ENCODE results near the gene CRYBB3. TPM values are rescaled to one million over a fixed set of nuclear protein-coding genes. Genes with fewer than 3 reads are reported as not detected.
"Not testable (repeated sequence)": the region's sequence is repeated elsewhere in the genome, so short reads cannot be mapped to it uniquely, and the experiment has no call there.

The CRYBB3 gene
- total RNA-seq, 2 donors from 2014 or later = 0.97 TPM; not detected in 1

DNA sequence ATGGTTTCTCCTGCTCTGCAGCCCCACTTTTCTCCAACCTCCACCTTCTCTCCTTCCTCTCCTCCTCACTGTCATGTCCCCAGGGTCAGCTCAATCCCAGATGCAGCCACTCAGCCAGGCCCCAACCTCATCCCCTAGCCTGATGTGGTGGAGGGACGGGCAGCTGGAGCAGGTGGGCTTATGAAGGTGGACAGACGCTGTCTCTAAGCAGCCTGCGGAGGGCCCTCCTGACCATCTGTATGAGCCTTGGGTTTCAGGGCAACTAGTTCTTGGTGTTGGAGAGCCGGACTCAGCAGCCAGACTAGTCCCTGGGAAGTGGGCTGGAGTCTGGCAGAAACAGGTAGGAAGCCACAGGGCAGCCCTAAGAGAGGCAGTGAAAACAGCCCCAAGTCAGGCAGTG lies 37.8 kb downstream of the CRYBB3 start:
- H3K27ac Mint-ChIP-seq = no peak overlapping the region
- Histone ChIP-seq H3K4me3 (ENCODE audit: low read length) (no peak overlapping the region), H3K36me3 (ENCODE audit: control insufficient read depth, insufficient read depth, low read length) (no peaks in the 10 kb centered on the region), H3K27me3 (ENCODE audit: control insufficient read depth, insufficient read depth, low read length, poor library complexity, severe bottlenecking) (no peaks in the 10 kb centered on the region), H3K9ac (ENCODE audit: extremely low read depth, low read length, poor library complexity, severe bottlenecking) (no peak overlapping the region), H3K9me3 (ENCODE audit: control insufficient read depth, low read length) (no peaks in the 10 kb centered on the region), H3K27ac (ENCODE audit: low read depth, low read length) (no peak overlapping the region), H3K4me1 (ENCODE audit: control insufficient read depth, insufficient read depth, low read length) (no peaks in the 10 kb centered on the region)
- WGBS, 2 experiments (ENCODE audit: insufficient coverage in 1 of 2, insufficient read length in 1 of 2) = 87 to 92% methylated on average over 3 to 4 of the region's 4 CpGs
- TF ChIP-seq, protein P1, sequence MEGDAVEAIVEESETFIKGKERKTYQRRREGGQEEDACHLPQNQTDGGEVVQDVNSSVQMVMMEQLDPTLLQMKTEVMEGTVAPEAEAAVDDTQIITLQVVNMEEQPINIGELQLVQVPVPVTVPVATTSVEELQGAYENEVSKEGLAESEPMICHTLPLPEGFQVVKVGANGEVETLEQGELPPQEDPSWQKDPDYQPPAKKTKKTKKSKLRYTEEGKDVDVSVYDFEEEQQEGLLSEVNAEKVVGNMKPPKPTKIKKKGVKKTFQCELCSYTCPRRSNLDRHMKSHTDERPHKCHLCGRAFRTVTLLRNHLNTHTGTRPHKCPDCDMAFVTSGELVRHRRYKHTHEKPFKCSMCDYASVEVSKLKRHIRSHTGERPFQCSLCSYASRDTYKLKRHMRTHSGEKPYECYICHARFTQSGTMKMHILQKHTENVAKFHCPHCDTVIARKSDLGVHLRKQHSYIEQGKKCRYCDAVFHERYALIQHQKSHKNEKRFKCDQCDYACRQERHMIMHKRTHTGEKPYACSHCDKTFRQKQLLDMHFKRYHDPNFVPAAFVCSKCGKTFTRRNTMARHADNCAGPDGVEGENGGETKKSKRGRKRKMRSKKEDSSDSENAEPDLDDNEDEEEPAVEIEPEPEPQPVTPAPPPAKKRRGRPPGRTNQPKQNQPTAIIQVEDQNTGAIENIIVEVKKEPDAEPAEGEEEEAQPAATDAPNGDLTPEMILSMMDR (conservative IDR thresholded peaks at IDR 0.05) = peak; percentile 25
- H3K9me3 Mint-ChIP-seq = no peaks in the 10 kb centered on the region
- DNase-seq = no peak
- no peaks in the 10 kb centered on the region for H3K4me1 Mint-ChIP-seq
- H3K36me3 Mint-ChIP-seq (ENCODE audit: low read depth) = no peaks in the 10 kb centered on the region
- H3K27me3 Mint-ChIP-seq (ENCODE audit: insufficient read depth) = peaks cover 14% of the 10 kb centered on the region
- no peak overlapping the region for H3K4me3 Mint-ChIP-seq

- 80% methylated on average over 5 of the region's 9 CpGs; no CpG with 5 or more reads in 1 of the 2 experiments for WGBS, 2 experiments (ENCODE audit: insufficient coverage in 1 of 2, insufficient read length in 1 of 2)
- H3K9ac ChIP-seq (ENCODE audit: extremely low read depth, low read length, poor library complexity, severe bottlenecking); H3K4me1 Mint-ChIP-seq; H3K27ac Mint-ChIP-seq; H3K27ac ChIP-seq (ENCODE audit: low read depth, low read length); DNase-seq; H3K27me3 ChIP-seq (ENCODE audit: control insufficient read depth, insufficient read depth, low read length, poor library complexity, severe bottlenecking); H3K4me3 ChIP-seq (ENCODE audit: low read length); H3K4me1 ChIP-seq (ENCODE audit: control insufficient read depth, insufficient read depth, low read length); H3K36me3 ChIP-seq (ENCODE audit: control insufficient read depth, insufficient read depth, low read length); H3K9me3 Mint-ChIP-seq; H3K9me3 ChIP-seq (ENCODE audit: control insufficient read depth, low read length); H3K36me3 Mint-ChIP-seq (ENCODE audit: low read depth); H3K4me3 Mint-ChIP-seq: not testable (repeated sequence)
- peaks cover 14% of the 10 kb centered on the region for H3K27me3 Mint-ChIP-seq (ENCODE audit: insufficient read depth)
Measured at GRCh38 chr22:25238058-25238457, 38.4 kb downstream of the CRYBB3 start.

- not testable (repeated sequence) for H3K9me3 ChIP-seq (ENCODE audit: control insufficient read depth, low read length); H3K4me3 Mint-ChIP-seq; H3K36me3 Mint-ChIP-seq (ENCODE audit: low read depth); H3K36me3 ChIP-seq (ENCODE audit: control insufficient read depth, insufficient read depth, low read length); H3K9ac ChIP-seq (ENCODE audit: extremely low read depth, low read length, poor library complexity, severe bottlenecking); H3K4me1 Mint-ChIP-seq; H3K27ac ChIP-seq (ENCODE audit: low read depth, low read length); DNase-seq; H3K4me1 ChIP-seq (ENCODE audit: control insufficient read depth, insufficient read depth, low read length); H3K27me3 ChIP-seq (ENCODE audit: control insufficient read depth, insufficient read depth, low read length, poor library complexity, severe bottlenecking); H3K27ac Mint-ChIP-seq; H3K27me3 Mint-ChIP-seq (ENCODE audit: insufficient read depth); H3K4me3 ChIP-seq (ENCODE audit: low read length); H3K9me3 Mint-ChIP-seq
- 78 to 88% methylated on average over 1 of the region's 1 CpG for WGBS, 2 experiments (ENCODE audit: insufficient coverage in 1 of 2, insufficient read length in 1 of 2)
Measured at GRCh38 chr22:25255169-25255568, 55.5 kb downstream of the CRYBB3 start.

Other genes starting within 250 kb of the CRYBB3 start
- 10 to 100 TPM; 38.8 to 43.7 TPM for gene KIAA1671, start 247.1 kb upstream of the CRYBB3 start, total RNA-seq
- not detected for gene CRYBB2, start 19.8 kb downstream of the CRYBB3 start, total RNA-seq

Measured in endodermal cell (in vitro differentiated cells).